ENCODE data around the gene ZFP3.
"Not testable (repeated sequence)": the region's sequence is repeated elsewhere in the genome, so short reads cannot be mapped to it uniquely, and the experiment has no call there.

GRCh38 chr17:5075472-5075871, 2.8 kb upstream of the ZFP3 start:
- TF ChIP-seq POLR2AphosphoS5 (IDR thresholded peaks at IDR 0.05; ENCODE audit: borderline replicate concordance, low read depth, low read length); EZH2 (IDR thresholded peaks at IDR 0.05): not testable (repeated sequence)

All from SK-N-MC (cell line).